KOPT-K1 (cell line): ENCODE measurements around the gene PPP1CA.

ENCODE experiments used
- H3K27ac ChIP-seq: fragments of 200-600 bp; sonication (generic); 2 replicates; pipeline ENCODE4 v1.5.1; 2016; ENCODE audit warnings: antibody characterized with exemption, mild to moderate bottlenecking, low read depth, low read length; ENCODE audit not compliant: poor library complexity, severe bottlenecking
- H3K36me3 ChIP-seq: fragments of 200-600 bp; sonication (generic); 2 replicates; pipeline ENCODE4 v1.5.1; 2017; ENCODE audit warnings: antibody characterized with exemption, mild to moderate bottlenecking, low read length, moderate library complexity; ENCODE audit not compliant: insufficient read depth
- H3K9me3 ChIP-seq: fragments of 200-600 bp; sonication (generic); 2 replicates; pipeline ENCODE4 v1.5.1; 2017; ENCODE audit warnings: antibody characterized with exemption, low read length, mild to moderate bottlenecking; ENCODE audit not compliant: insufficient read depth, poor library complexity, severe bottlenecking

PPP1CA gene

GRCh38 chr11:67376063-67376820 is 25.4 kb downstream of the PPP1CA start:
- H3K9me3 ChIP-seq: no peaks in the 10 kb centered on the region
- no peak overlapping the region for H3K27ac ChIP-seq
- H3K36me3 ChIP-seq: no peaks in the 10 kb centered on the region

DNA sequence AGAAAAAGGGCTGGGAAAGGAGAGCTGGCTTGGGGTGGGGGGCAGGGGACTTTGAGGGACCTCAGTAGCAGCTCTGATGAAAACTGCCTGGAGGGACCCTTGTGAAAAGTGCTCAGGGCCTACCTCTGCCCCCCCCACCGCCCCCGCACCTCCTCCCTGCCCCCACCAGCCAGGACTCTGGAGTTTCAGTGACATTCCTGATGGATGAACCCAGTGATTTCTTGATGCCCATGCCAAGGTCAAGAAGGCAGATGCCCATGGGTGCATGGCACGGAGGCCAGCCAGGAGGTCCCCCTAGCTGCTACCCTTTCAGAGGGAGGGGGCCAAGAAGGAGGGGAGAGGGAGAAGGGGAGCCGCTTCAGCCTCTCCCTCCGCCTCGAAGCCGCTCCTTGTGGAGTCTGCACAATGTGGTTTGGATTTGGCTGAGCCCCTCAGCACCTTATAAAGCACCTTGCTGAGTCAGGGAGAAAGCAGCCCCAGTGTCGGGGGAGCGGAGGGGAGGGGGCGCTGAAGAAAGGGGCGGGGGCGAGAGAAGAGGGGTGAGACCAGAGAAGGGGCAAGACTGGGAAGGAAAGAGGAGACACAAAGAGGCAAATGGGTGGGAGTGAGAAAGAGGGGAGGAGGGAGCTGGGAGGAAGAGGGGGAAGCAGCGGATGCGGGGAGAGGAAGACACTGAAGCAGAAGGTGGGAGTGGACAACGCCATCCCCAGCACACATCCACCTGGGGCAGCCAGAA is 26.2 kb downstream of the PPP1CA start:
- H3K27ac ChIP-seq: no peak overlapping the region
- H3K36me3 ChIP-seq: no peaks in the 10 kb centered on the region
- no peaks in the 10 kb centered on the region for H3K9me3 ChIP-seq

GRCh38 chr11:67374571-67375281 is 26.9 kb downstream of the PPP1CA start:
- no peak overlapping the region for H3K27ac ChIP-seq
- no peaks in the 10 kb centered on the region for H3K36me3 ChIP-seq
- no peaks in the 10 kb centered on the region for H3K9me3 ChIP-seq

- Histone ChIP-seq H3K36me3 (no peaks in the 10 kb centered on the region), H3K9me3 (no peaks in the 10 kb centered on the region), H3K27ac (no peak overlapping the region)
These were observed 27.7 kb downstream of the PPP1CA start for GRCh38 chr11:67373648-67374570.

GRCh38 chr11:67372993-67373647 is 28.5 kb downstream of the PPP1CA start, which contains the start of gene CLCF1:
Gene CLCF1, minus strand, starts transcription at chr11:67373598. Its CDS starts 59 bp downstream, at chr11:67373539.
- no peak within 1 kb of the TSS for H3K27ac ChIP-seq
- H3K36me3 ChIP-seq: no peaks in the 10 kb centered on the region
- no peaks in the 10 kb centered on the region for H3K9me3 ChIP-seq

- Histone ChIP-seq H3K27ac (no peak overlapping the region), H3K9me3 (no peaks in the 10 kb centered on the region), H3K36me3 (no peaks in the 10 kb centered on the region)
These were observed 29.2 kb downstream of the PPP1CA start for GRCh38 chr11:67372321-67372992.

GRCh38 chr11:67371911-67372320 is 29.7 kb downstream of the PPP1CA start:
- no peaks in the 10 kb centered on the region for H3K36me3 ChIP-seq
- no peak overlapping the region for H3K27ac ChIP-seq
- H3K9me3 ChIP-seq: no peaks in the 10 kb centered on the region

DNA sequence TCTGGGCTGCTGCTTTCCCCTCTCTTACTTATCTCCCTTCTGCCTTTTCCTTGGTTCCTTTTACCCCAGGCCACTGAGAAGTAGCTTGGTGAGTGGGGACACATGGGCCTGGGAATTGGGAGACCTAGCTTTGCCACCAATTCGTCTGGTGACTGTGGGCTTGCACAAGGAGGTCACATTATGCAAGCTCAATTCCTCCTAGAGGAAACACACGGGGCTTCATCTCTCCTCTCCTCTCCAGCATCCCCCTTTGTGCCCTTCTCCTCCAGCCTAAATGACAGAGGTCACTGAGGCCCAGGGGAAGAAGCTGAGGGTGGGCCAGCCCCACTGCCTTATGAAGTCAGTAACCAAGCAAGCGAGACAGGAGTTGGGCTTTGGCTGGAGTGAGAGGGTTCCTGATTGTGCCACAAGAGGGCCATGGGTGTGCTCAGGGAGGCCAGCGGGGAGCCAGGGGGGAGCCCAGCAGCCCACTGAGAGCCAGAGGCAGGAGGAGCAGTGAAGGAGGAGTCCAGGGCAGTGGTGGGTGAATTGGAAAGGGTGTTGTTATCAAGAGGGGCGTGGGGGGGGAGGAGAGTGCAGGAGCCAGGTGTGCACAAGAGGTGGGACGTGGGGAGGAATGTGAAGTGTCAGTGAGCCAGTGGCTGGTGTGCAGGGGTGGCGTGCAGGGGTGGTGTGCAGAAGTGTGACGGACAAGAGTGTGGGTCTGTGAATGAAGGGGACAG is 30.3 kb downstream of the PPP1CA start:
- no peaks in the 10 kb centered on the region for H3K9me3 ChIP-seq
- no peaks in the 10 kb centered on the region for H3K36me3 ChIP-seq
- H3K27ac ChIP-seq: no peak overlapping the region

DNA sequence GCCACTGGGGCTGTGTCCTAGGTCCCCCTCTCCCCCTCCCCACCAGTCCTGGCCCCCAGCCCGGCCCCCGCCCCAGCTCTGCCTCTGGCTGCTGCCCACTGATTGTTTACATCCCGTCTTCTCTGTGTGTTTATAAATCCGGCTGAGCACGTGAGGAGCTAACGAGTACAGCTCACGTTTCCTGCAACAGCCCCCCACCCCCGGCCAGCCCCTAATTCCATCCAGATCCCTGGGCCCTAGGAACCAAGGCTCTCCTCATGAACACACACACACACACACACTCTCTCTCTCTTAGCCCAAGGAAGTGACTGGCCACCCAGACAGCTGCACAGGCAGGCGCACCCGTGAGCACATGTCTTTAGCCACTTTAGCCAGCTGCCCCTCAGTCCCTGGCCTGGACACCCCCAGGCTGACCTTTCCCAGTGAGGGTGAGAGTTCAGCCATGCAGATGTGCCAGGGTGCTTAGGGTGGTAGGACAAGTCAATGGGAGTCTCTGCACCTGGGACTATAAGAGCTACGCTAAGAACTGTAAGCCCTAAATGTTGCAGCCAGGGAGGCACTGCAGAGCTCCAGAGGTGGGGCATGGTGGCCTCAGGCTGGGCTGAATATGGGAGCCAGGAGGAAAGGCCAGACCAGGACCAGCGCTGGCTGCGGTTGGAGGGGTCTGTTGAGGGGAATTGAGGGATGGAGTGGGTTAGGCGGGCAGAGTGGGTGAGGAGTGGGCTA is 31.1 kb downstream of the PPP1CA start:
- Histone ChIP-seq H3K27ac (no peak overlapping the region), H3K9me3 (no peaks in the 10 kb centered on the region), H3K36me3 (no peaks in the 10 kb centered on the region)

GRCh38 chr11:67369801-67370284 is 31.8 kb downstream of the PPP1CA start:
- H3K36me3 ChIP-seq: no peaks in the 10 kb centered on the region
- H3K9me3 ChIP-seq: no peaks in the 10 kb centered on the region
- no peak overlapping the region for H3K27ac ChIP-seq

GRCh38 chr11:67369275-67369674 is 32.4 kb downstream of the PPP1CA start:
- no peaks in the 10 kb centered on the region for H3K9me3 ChIP-seq
- no peaks in the 10 kb centered on the region for H3K36me3 ChIP-seq
- no peak overlapping the region for H3K27ac ChIP-seq

- Histone ChIP-seq H3K36me3 (no peaks in the 10 kb centered on the region), H3K9me3 (no peaks in the 10 kb centered on the region), H3K27ac (no peak overlapping the region)
These were observed 33.0 kb downstream of the PPP1CA start for GRCh38 chr11:67368621-67369020.
